ENCODE measurements around the gene SLAMF6. TPM values are rescaled to one million over a fixed set of nuclear protein-coding genes. Genes with fewer than 3 reads are reported as not detected.

Gene SLAMF6
- not detected in 2 replicates for polyA plus RNA-seq (2011; rRNA removed)
- polyA minus RNA-seq (2011; rRNA and poly(A)+ RNA removed) = not detected in 2 replicates

DNA sequence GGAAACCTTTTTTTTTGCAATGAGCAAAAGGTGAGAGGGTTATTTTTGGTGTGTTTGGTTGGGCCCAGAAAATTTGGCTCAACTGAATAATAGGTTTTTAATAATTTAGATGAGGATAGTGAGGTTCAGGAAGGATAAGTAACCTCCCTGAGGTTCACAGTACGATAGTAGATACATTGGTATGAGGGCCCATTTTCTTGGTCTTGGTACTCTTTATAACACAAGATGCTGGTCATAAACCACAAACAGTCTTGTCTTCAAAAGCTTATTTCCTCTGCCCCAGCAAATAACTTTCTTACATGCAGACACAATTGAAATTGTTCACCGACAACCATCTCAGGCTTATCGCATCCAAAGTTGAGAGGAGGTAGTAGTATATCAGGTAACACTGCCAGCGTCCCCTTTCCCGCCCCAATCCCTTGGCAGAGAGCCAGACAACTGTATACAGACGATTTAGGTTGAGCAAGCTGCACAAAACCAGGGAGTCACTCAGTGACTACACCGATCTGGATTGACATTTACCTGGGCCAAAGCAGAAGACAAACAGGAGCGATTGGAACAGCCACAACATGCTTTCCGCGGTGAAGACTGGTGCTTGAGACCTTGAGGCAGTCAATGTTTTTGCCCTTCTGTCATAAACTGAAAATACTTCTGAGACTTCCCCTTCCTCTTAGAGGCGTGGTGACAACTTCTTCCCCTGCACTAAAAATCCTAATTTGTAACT is at the start of gene SLAMF6:
SLAMF6 (minus strand) TSS at position 634 of the 724 bp plus-strand sequence; CDS start at position 571, 63 bp downstream.
- ChIA-PET POLR2A (no interaction called here), CTCF (interaction anchor here (0.7 kb wide), 1 partner anchor 461 kb away, joined by 3 read pairs; no protein-coding TSS in a partner anchor)
- no peaks in the 10 kb centered on the region for H3K27me3 ChIP-seq (ENCODE audit: control insufficient read depth, insufficient read depth, low read length)

DNA sequence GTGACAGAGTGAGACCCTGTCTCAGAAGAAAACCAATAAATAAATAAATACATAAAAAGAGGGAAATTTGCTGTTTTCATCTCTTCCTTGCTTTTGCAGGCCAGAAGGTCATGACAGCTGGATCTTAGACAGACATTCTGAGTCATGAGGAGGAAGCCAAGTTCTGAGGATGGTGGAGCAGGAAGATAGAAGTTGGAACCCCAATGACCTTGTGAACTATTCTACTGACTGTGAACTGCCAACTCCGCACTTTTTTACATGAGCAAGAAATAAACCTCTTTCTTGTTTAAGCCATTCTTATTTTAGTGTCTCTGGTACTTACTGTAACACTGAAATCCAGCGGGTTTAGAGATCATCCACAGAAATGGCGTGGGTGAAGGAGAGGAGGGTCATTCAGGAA is 47.8 kb upstream of the SLAMF6 start:
- no peaks in the 10 kb centered on the region for H3K36me3 ChIP-seq (ENCODE audit: control insufficient read depth, insufficient read depth, low read length)
- DNase-seq (ENCODE audit: low read depth) = no peak
- H3K27me3 ChIP-seq (ENCODE audit: control insufficient read depth, insufficient read depth, low read length) = no peaks in the 10 kb centered on the region
- no peak for TF ChIP-seq CTCF (IDR thresholded peaks at IDR 0.05; ENCODE audit: insufficient read depth, low read depth, low read length)
- ChIA-PET CTCF (no interaction called here), POLR2A (no interaction called here)
- no peak overlapping the region for H3K4me3 ChIP-seq (ENCODE audit: low read depth, low read length)

More for the DNA sequence above, at the start of gene SLAMF6:
- Histone ChIP-seq H3K36me3 (ENCODE audit: control insufficient read depth, insufficient read depth, low read length) (no peaks in the 10 kb centered on the region), H3K4me3 (ENCODE audit: low read depth, low read length) (no peak within 1 kb of the TSS)
- no peak for DNase-seq (ENCODE audit: low read depth)
- no peak for TF ChIP-seq CTCF (IDR thresholded peaks at IDR 0.05; ENCODE audit: insufficient read depth, low read depth, low read length)

DNA sequence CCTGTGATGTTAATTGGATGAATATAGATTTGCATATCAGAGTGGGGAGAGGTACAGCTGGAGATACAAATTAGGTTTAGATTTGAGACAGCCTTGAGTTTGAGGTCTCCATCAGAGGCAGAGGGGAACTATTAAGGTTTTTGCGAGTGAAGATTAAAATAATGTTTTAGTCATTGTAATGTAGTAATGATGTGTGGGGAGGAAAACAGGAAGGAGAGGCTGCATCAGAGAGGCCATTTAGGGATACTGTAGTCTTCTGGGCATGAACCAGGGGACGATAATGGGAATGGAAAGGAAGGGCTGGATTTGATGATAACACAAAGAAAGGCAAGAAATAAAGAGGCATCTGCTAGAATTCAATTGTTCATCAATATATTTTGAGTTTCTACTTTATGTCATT is 46.8 kb upstream of the SLAMF6 start:
- no peak for TF ChIP-seq CTCF (IDR thresholded peaks at IDR 0.05; ENCODE audit: insufficient read depth, low read depth, low read length)
- CTCF ChIA-PET = no interaction called here

GRCh38 chr1:160567858-160568682 is 45.0 kb upstream of the SLAMF6 start:
- DNase-seq (ENCODE audit: low read depth) = no peak
- Histone ChIP-seq H3K36me3 (ENCODE audit: control insufficient read depth, insufficient read depth, low read length) (no peaks in the 10 kb centered on the region), H3K27me3 (ENCODE audit: control insufficient read depth, insufficient read depth, low read length) (no peaks in the 10 kb centered on the region), H3K4me3 (ENCODE audit: low read depth, low read length) (no peak overlapping the region)
- POLR2A ChIA-PET = no interaction called here
- no peak for TF ChIP-seq CTCF (IDR thresholded peaks at IDR 0.05; ENCODE audit: insufficient read depth, low read depth, low read length)
- CTCF ChIA-PET = no interaction called here

More for the DNA sequence above, 46.8 kb upstream of the SLAMF6 start:
- Histone ChIP-seq H3K36me3 (ENCODE audit: control insufficient read depth, insufficient read depth, low read length) (no peaks in the 10 kb centered on the region), H3K4me3 (ENCODE audit: low read depth, low read length) (no peak overlapping the region), H3K27me3 (ENCODE audit: control insufficient read depth, insufficient read depth, low read length) (no peaks in the 10 kb centered on the region)
- no peak for DNase-seq (ENCODE audit: low read depth)
- POLR2A ChIA-PET = no interaction called here

DNA sequence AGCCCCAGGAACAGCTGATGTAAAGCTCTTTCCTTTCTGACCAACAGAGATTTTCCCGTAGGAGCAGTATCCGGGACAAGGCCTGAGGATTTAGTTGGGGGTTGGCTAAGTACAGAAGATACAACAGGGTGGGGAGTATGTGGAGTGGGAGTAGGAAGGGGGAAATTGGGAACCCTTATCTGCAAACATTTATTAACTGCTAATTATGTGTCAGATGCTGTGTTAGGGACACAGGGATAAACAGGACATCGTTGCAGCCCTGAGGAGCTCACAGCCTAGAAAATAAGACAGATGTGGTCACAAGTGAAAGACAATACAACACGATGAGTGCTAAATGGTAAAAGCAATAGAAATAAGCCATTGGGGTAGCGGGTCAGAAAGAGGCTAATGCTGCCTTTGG is 44.3 kb upstream of the SLAMF6 start:
- Histone ChIP-seq H3K27me3 (ENCODE audit: control insufficient read depth, insufficient read depth, low read length) (no peaks in the 10 kb centered on the region), H3K36me3 (ENCODE audit: control insufficient read depth, insufficient read depth, low read length) (no peaks in the 10 kb centered on the region), H3K4me3 (ENCODE audit: low read depth, low read length) (no peak overlapping the region)
- DNase-seq (ENCODE audit: low read depth) = no peak
- TF ChIP-seq CTCF (IDR thresholded peaks at IDR 0.05; ENCODE audit: insufficient read depth, low read depth, low read length) = no peak
- CTCF ChIA-PET = no interaction called here
- POLR2A ChIA-PET = no interaction called here
